Stomach (tissue), 9 donors: ENCODE data around the gene METTL5. TPM values are rescaled to one million over a fixed set of nuclear protein-coding genes. Genes with fewer than 3 reads are reported as not detected.
A peak's percentile ranks its signal among the peaks of the same experiment; 100 is the strongest.

ENCODE experiments used
- DNase-seq, 2 donors: peaks; one replicate each; pipeline versions ENCODE4 v3.0.0 to v3.0.0-alpha.2; 2013 to 2019
- H3K27ac ChIP-seq, 5 donors: fragments of 200-600 bp in 4 of 5; sonication (generic) in 4 of 5; one replicate each; pipeline ENCODE4 v1.5.1; 2013 to 2019; ENCODE audit warnings: mild to moderate bottlenecking in 1 of 5, moderate library complexity in 1 of 5
- H3K27me3 ChIP-seq, 3 donors: fragments of 200-600 bp; sonication (generic); one replicate each; pipeline ENCODE4 v1.5.1; 2017 to 2019; ENCODE audit warnings: mixed run types in 1 of 3
- H3K36me3 ChIP-seq, 4 donors: fragments of 200-600 bp; sonication (generic); 1 replicate in 3 of 4; 2 replicates in 1 of 4; pipeline ENCODE4 v1.5.1; 2016 to 2019
- H3K4me1 ChIP-seq, 4 donors: fragments of 200-600 bp; sonication (generic); one replicate each; pipeline ENCODE4 v1.5.1; 2016 to 2019
- H3K4me3 ChIP-seq, 4 donors: fragments of 200-600 bp; sonication (generic) in 3 of 4; one replicate each; pipeline ENCODE4 v1.5.1; 2016 to 2019; ENCODE audit warnings: mild to moderate bottlenecking in 1 of 4
- H3K9me3 ChIP-seq, 4 donors: fragments of 200-600 bp; sonication (generic); one replicate each; pipeline ENCODE4 v1.5.1; 2016 to 2019
- EP300 ChIP-seq: sonication (generic); formaldehyde crosslinking; IDR thresholded peaks from one replicate; pipeline ENCODE4 v1.6.1; 2017; ENCODE audit warnings: antibody characterized with exemption
- POLR2A ChIP-seq, 4 donors: fragments of 450-650 bp; IDR thresholded peaks; one replicate each; pipeline ENCODE4 v1.6.1; 2016; ENCODE audit warnings: antibody characterized with exemption in 4 of 4, control low read depth in 2 of 4, mild to moderate bottlenecking in 1 of 4, moderate library complexity in 1 of 4
- POLR2AphosphoS5 ChIP-seq, 3 donors: sonication (generic); formaldehyde crosslinking; IDR thresholded peaks; one replicate each; pipeline ENCODE4 v1.6.1; 2016; ENCODE audit warnings: antibody characterized with exemption in 3 of 3
- WGBS, 5 donors: extraction: QIAGEN DNeasy Blood & Tissue Kit in 3 of 5; methylation state at CpG; one replicate each; pipeline versions ENCODE4 v1.1.5 to v1.1.7; 2013 to 2018; 5-methylcytosine and 5-hydroxymethylcytosine counted together
- intact Hi-C: fragments of 100-400 bp; cut with DNase I; formaldehyde crosslinking; loops from one replicate; pipeline ENCODE4 v1.15.1; 2023; ENCODE audit warnings: low total_unique reads
- polyA plus RNA-seq, 3 donors: library from polyadenylated mRNA; stranded (reverse); fragments of 200-250 nt; gene quantifications; one replicate each; pipeline ENCODE4 v1.2.3, GENCODE V29; 2013
- total RNA-seq, 5 donors: library from RNA; depleted of rRNA; stranded (reverse); fragments of >200 nt; gene quantifications; one replicate each; pipeline versions ENCODE4 v1.1.0 to v1.2.3, GENCODE V29; 2014 to 2016
- TF ChIP-seq, protein P1 (sequence below), 7 experiments: fragments of 450-650 bp in 4 of 7; fragments of 200-600 bp in 3 of 7; sonication (generic) in 3 of 7; IDR thresholded peaks; one replicate each; pipeline ENCODE4 v1.5.1; 2016 to 2019; ENCODE audit warnings: antibody characterized with exemption in 7 of 7, control low read depth in 2 of 7, mild to moderate bottlenecking in 1 of 7
- donor health status: healthy with polysubstance abuse.
- donor health status: Bipolar disorder and iron deficiency.
- donor health status: healthy.

The METTL5 gene
- total and polyA plus RNA-seq, 8 donors = 1.4 to 87.2 (median 43.0) TPM

DNA sequence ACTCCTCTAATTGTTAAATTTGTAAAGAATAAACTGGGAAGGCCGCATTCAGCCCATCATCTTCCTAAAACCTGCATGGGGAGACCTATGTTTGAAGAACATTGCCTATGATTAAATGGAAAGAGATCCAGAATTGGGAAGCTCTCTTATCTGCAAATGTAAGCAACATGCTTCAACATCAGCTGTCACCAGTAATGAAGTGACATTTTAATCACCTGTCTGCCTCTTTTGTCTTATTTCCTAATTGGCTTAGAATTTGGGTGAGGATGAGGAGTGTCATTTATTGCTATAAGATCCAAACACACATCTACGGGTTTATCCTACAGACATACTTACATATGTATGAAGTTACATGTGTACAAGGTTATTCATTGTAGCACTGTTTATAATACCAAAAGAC lies 52.1 kb downstream of the METTL5 start:
- WGBS, 5 donors = 80 to 95% (median 88%) methylated on average over 2 of the region's 2 CpGs
- H3K4me1 ChIP-seq = peaks cover 0 to 16% (median 9%) of the 10 kb centered on the region in 4 donors
- TF ChIP-seq, protein P1, sequence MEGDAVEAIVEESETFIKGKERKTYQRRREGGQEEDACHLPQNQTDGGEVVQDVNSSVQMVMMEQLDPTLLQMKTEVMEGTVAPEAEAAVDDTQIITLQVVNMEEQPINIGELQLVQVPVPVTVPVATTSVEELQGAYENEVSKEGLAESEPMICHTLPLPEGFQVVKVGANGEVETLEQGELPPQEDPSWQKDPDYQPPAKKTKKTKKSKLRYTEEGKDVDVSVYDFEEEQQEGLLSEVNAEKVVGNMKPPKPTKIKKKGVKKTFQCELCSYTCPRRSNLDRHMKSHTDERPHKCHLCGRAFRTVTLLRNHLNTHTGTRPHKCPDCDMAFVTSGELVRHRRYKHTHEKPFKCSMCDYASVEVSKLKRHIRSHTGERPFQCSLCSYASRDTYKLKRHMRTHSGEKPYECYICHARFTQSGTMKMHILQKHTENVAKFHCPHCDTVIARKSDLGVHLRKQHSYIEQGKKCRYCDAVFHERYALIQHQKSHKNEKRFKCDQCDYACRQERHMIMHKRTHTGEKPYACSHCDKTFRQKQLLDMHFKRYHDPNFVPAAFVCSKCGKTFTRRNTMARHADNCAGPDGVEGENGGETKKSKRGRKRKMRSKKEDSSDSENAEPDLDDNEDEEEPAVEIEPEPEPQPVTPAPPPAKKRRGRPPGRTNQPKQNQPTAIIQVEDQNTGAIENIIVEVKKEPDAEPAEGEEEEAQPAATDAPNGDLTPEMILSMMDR (IDR thresholded peaks at IDR 0.05) = no peak
- TF ChIP-seq EP300 (no peak), POLR2AphosphoS5 (IDR thresholded peaks at IDR 0.05) (no peak), POLR2A (IDR thresholded peaks at IDR 0.05) (no peak)
- no peaks in the 10 kb centered on the region for H3K36me3 ChIP-seq
- intact Hi-C loops = no loop called here
- peaks cover 0 to 15% (median 11%) of the 10 kb centered on the region in 3 donors for H3K27me3 ChIP-seq
- H3K27ac ChIP-seq = no peak overlapping the region
- no peak overlapping the region for H3K4me3 ChIP-seq
- no peaks in the 10 kb centered on the region for H3K9me3 ChIP-seq
- no peak for DNase-seq

- no peaks in the 10 kb centered on the region for H3K36me3 ChIP-seq
- no peaks in the 10 kb centered on the region for H3K9me3 ChIP-seq
- WGBS, 5 donors = 89 to 98% (median 96%) methylated on average over 2 of the region's 2 CpGs
- no peak overlapping the region for H3K4me3 ChIP-seq
- H3K4me1 ChIP-seq = peaks cover 0 to 23% (median 12%) of the 10 kb centered on the region in 4 donors
- TF ChIP-seq EP300 (no peak), POLR2A (IDR thresholded peaks at IDR 0.05) (no peak), POLR2AphosphoS5 (IDR thresholded peaks at IDR 0.05) (no peak)
- TF ChIP-seq, protein P1 (IDR thresholded peaks at IDR 0.05) = no peak
- peaks cover 0 to 17% (median 11%) of the 10 kb centered on the region in 3 donors for H3K27me3 ChIP-seq
- no peak overlapping the region for H3K27ac ChIP-seq
- DNase-seq = no peak
- intact Hi-C loops = no loop called here
These were observed 53.1 kb downstream of the METTL5 start for GRCh38 chr2:169771612-169772011.

- TF ChIP-seq EP300 = no peak
- no peak for TF ChIP-seq POLR2AphosphoS5 (IDR thresholded peaks at IDR 0.05)
- no peak for TF ChIP-seq POLR2A (IDR thresholded peaks at IDR 0.05)
- TF ChIP-seq, protein P1 (IDR thresholded peaks at IDR 0.05) = no peak
- no peaks in the 10 kb centered on the region for H3K9me3 ChIP-seq
- no peaks in the 10 kb centered on the region for H3K36me3 ChIP-seq
- WGBS, 5 donors = 69 to 89% (median 82%) methylated on average over 5 of the region's 5 CpGs
- intact Hi-C loops = no loop called here
- H3K27ac ChIP-seq = no peak overlapping the region
- peaks cover 0 to 21% (median 12%) of the 10 kb centered on the region in 4 donors for H3K4me1 ChIP-seq
- no peak for DNase-seq
- H3K4me3 ChIP-seq = no peak overlapping the region
- peaks cover 0 to 17% (median 11%) of the 10 kb centered on the region in 3 donors for H3K27me3 ChIP-seq
These were observed 53.7 kb downstream of the METTL5 start for GRCh38 chr2:169771021-169771420.

DNA sequence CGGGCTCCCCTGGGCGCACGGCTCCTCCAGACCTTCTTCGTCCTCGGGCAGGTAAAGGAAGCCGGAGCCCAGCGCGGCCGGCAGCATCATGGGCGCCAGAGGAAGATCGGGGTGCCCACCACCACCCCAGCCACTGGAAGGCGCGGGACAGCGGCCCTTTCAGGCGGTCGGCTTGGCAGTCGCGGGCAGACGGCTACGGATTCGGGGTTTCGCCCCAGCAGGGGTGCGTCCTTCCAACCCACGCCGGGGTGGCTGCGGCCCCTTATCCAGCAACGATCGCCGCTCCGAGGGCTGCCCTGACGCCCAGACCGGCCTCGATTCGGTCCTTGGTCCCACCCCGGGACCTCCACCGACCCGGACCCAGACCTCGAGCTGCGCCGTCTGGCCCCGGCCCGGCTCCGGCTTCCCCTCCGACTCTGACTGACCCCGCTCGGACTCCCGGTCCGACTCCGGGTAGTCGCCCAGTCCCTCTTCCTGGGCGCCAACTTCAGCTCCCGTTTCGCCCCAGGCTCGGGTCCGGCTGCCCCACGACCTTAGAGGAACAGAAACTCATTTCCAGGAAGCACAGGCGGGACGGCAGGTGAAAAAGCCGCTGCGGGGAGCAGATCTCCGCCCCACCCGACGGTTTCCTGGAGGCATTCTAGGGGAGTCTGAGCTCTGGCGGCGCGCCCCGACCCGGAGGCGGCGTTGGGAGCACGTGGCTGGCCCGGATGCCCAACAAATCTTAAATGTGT lies 56.3 kb downstream of the METTL5 start:
- intact Hi-C loops = no loop called here
- Histone ChIP-seq H3K4me3 (peak overlapping the region; percentile 27 to 54 (median 44)), H3K4me1 (peaks cover 0 to 21% (median 12%) of the 10 kb centered on the region in 4 donors), H3K27me3 (peaks cover 0 to 17% (median 11%) of the 10 kb centered on the region in 3 donors), H3K36me3 (no peaks in the 10 kb centered on the region), H3K9me3 (no peaks in the 10 kb centered on the region), H3K27ac (no peak overlapping the region)
- peak in 1 of 2 donors; percentile 51 for DNase-seq
- 17 to 31% (median 25%) methylated on average over 38 to 72 of the region's 72 CpGs for WGBS, 5 donors
- TF ChIP-seq POLR2A (IDR thresholded peaks at IDR 0.05) = no peak
- TF ChIP-seq EP300 = no peak
